GM12873 (cell line): ENCODE measurements around the gene NBAS.

Experiments
- CTCF ChIP-seq: IDR thresholded peaks from 2 replicates; pipeline ENCODE4 v1.5.1; 2012; ENCODE audit warnings: low read depth, mild to moderate bottlenecking, moderate library complexity, low read length, control low read depth; ENCODE audit not compliant: insufficient read depth; ENCODE audit errors: missing control alignments

The NBAS gene

DNA sequence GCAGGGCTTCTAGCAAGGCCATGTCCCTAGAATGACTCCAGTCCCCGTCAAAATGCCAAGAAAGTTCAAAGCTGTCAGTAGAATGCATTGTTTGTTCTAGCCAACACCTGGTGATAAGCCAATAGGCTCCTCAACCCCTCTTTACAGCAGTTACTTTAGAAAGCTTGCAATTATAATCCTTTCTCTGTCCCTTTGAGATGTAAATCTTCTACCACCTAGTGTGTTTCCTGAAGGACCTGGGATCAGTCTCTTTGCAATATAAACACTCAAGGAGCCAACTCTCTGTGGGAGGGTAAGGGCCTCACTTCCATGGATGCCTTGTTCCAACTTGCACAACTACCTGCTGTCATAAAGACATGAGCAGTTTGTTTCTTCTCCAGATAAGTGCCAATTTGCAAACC lies 301.8 kb downstream of the NBAS start:
- no peak for TF ChIP-seq CTCF

DNA sequence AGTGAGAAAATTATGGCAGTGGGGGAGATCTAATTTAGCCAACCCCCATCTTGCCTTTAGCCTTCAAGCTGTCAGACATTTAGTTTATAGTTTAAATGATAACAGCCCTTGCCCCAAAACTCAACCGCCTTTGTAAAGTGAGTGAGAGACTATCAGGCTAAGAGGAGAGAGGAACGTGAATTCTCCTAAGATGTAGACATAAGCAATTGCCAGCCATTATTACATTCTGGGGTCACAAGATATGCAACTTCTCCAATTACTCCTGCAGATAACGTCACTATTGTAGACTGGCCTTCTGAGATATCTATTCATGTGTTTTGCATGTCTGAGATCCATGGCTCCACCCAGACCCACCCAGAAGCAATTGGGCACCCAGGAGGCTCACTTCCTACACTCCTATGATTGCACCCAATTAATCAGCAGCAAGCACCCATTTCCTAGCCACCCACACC lies 307.3 kb downstream of the NBAS start:
- no peak for TF ChIP-seq CTCF

DNA sequence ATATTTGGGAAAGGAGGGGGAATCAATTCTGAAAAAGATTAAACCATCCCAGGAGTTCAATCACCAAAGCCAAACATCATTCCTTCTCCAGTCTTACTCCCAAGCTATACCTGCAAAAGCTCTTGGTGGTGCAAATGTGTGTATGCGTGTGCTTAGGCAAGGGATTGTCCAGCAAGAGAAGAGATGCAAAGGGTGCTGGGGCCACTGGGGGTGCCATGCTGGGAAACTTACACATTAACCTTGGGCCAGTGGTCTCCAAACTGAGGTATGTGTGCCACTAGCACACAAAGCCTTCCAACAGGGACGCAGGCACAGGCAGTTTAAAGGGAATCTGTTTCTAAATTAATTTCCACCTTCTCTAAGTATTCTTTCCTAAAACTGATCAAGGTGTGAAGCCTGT lies 307.9 kb downstream of the NBAS start:
- peak; percentile 8 for TF ChIP-seq CTCF

- no peak for TF ChIP-seq CTCF
These were observed 309.4 kb downstream of the NBAS start for GRCh38 chr2:15251753-15252152.

DNA sequence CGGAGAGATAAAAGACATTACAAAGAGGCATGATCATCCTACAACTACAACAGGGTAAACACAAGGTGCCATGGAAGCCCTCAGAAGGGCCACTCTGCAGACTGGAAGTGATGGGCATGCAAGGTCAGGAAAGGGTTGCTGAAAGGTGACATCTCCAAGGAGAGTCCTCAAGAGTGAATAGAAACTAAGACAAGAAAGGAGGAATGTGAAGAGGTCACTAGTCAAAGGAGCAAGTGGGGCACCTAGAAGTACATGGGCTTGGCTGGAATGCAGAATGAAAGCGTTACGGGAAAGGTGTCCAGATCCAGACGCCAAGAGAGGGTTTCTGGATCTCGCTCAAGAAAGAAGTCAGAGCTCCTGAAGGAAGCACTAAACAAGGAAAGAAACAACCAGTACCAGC lies 314.3 kb downstream of the NBAS start:
- TF ChIP-seq CTCF: no peak

- TF ChIP-seq CTCF: no peak
These were observed 317.4 kb downstream of the NBAS start for GRCh38 chr2:15243762-15244161.

- TF ChIP-seq CTCF: no peak
These were observed 318.1 kb downstream of the NBAS start for GRCh38 chr2:15242936-15243461.
